SK-N-SH treated with all-trans-retinoic acid at 6 μM for 48 hours (cell line): ENCODE results near the gene C4orf33.

ENCODE experiments used
- ESRRG ChIP-seq: fragments of 250-450 bp; sonication (Bioruptor Pico); IDR thresholded peaks from 2 replicates; pipeline ENCODE4 v1.6.1; 2021; ENCODE audit warnings: mild to moderate bottlenecking
- RARB ChIP-seq: fragments of 250-450 bp; sonication (Bioruptor Pico); IDR thresholded peaks from 2 replicates; pipeline ENCODE4 v1.8.0; 2021; ENCODE audit warnings: mild to moderate bottlenecking, moderate library complexity

- TF ChIP-seq ESRRG (no peak), RARB (CRISPR knock-in tag) (no peak)
Measured at GRCh38 chr4:129059028-129059427, 36.9 kb upstream of the C4orf33 start.
